Globus pallidus (tissue), 1 donor: Measurements from ENCODE around the gene PIRT.
A peak's percentile ranks its signal among the peaks of the same experiment; 100 is the strongest.

Experiments
- DNase-seq: peaks from one replicate; pipeline ENCODE4 v3.0.0-alpha.2; 2015; ENCODE audit warnings: low spot score

The PIRT gene

GRCh38 chr17:10821054-10821453, 16.8 kb downstream of the PIRT start:
- DNase-seq: no peak

GRCh38 chr17:10815319-10815718, 22.6 kb downstream of the PIRT start:
- no peak for DNase-seq

GRCh38 chr17:10814075-10814474, 23.8 kb downstream of the PIRT start:
- DNase-seq: no peak

- DNase-seq: no peak
These were observed 25.2 kb downstream of the PIRT start for GRCh38 chr17:10812674-10813073.

- no peak for DNase-seq
These were observed 28.3 kb downstream of the PIRT start for GRCh38 chr17:10809605-10810004.

- DNase-seq: no peak
These were observed 30.2 kb downstream of the PIRT start for GRCh38 chr17:10807704-10808128.

- DNase-seq: no peak
These were observed 31.2 kb downstream of the PIRT start for GRCh38 chr17:10806545-10807262.

- DNase-seq: no peak
These were observed 32.0 kb downstream of the PIRT start for GRCh38 chr17:10805911-10806310.

- no peak for DNase-seq
These were observed 33.3 kb downstream of the PIRT start for GRCh38 chr17:10804546-10804945.

GRCh38 chr17:10803830-10804475, 33.9 kb downstream of the PIRT start, which contains the start of gene TMEM238L:
Gene TMEM238L (minus strand): TSS chr17:10804099. CDS start chr17:10803963, 136 bp downstream.
- DNase-seq: no peak

GRCh38 chr17:10803350-10803749, 34.5 kb downstream of the PIRT start:
- DNase-seq: no peak

GRCh38 chr17:10802496-10803284, 35.2 kb downstream of the PIRT start:
- no peak for DNase-seq

- no peak for DNase-seq
These were observed 38.5 kb downstream of the PIRT start for GRCh38 chr17:10799407-10799806.

GRCh38 chr17:10798910-10799309, 39.0 kb downstream of the PIRT start:
- DNase-seq: no peak

- no peak for DNase-seq
These were observed 39.5 kb downstream of the PIRT start for GRCh38 chr17:10798332-10798749.

GRCh38 chr17:10797476-10798328, 40.2 kb downstream of the PIRT start:
- no peak for DNase-seq

- DNase-seq: no peak
These were observed 44.1 kb downstream of the PIRT start for GRCh38 chr17:10793816-10794215.

GRCh38 chr17:10793256-10793655, 44.6 kb downstream of the PIRT start:
- DNase-seq: no peak

- DNase-seq: no peak
These were observed 45.7 kb downstream of the PIRT start for GRCh38 chr17:10792151-10792550.

- DNase-seq: peak; percentile 40
These were observed 47.1 kb downstream of the PIRT start for GRCh38 chr17:10790491-10791401.
